SK-N-MC (cell line): ENCODE data around the gene SCAF4.

ENCODE experiments used
- EZH2 ChIP-seq: fragments of 200-600 bp; sonication (generic); IDR thresholded peaks from one replicate; pipeline ENCODE4 v1.6.1; 2017; ENCODE audit warnings: antibody characterized with exemption
- FOXP2 ChIP-seq: optimal IDR thresholded peaks from 2 replicates; pipeline ENCODE3; 2011; ENCODE audit warnings: mild to moderate bottlenecking, moderate library complexity; ENCODE audit not compliant: insufficient read depth; ENCODE audit errors: extremely low read length, control extremely low read depth
- POLR2AphosphoS5 ChIP-seq: IDR thresholded peaks from 2 replicates; pipeline ENCODE4 v1.6.1; 2012; ENCODE audit warnings: mild to moderate bottlenecking, low read depth, low read length, borderline replicate concordance

DNA sequence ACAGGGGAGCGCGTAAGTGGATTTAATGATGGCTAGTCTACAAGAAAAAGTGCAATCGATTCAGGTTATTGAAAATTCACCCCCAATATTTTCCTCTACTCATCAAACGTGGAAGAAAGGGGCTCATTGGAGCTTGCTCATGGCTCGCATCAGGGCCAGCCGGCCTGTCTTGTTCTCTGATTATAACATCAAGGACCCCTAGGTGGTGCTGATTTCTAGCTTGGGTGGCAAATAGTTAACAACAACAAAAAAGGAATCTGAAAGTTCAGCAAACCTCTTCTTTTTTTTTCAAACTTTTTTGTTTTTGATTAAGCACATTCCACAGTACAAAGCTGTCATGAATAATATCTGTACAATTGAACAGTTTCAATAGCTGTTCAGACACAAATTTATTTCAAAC, 108.3 kb downstream of the SCAF4 start:
- TF ChIP-seq POLR2AphosphoS5 (no peak), EZH2 (no peak), FOXP2 (no peak)
